ENCODE results near the gene UTF1. TPM values are rescaled to one million over a fixed set of nuclear protein-coding genes. Genes with fewer than 3 reads are reported as not detected.

Gene UTF1
- total and polyA plus RNA-seq, 2 of the 8 experiments (the other 6 are each of a cell fraction or from before 2014, with no cell fraction given) = 0.47 to 21.8 TPM

DNA sequence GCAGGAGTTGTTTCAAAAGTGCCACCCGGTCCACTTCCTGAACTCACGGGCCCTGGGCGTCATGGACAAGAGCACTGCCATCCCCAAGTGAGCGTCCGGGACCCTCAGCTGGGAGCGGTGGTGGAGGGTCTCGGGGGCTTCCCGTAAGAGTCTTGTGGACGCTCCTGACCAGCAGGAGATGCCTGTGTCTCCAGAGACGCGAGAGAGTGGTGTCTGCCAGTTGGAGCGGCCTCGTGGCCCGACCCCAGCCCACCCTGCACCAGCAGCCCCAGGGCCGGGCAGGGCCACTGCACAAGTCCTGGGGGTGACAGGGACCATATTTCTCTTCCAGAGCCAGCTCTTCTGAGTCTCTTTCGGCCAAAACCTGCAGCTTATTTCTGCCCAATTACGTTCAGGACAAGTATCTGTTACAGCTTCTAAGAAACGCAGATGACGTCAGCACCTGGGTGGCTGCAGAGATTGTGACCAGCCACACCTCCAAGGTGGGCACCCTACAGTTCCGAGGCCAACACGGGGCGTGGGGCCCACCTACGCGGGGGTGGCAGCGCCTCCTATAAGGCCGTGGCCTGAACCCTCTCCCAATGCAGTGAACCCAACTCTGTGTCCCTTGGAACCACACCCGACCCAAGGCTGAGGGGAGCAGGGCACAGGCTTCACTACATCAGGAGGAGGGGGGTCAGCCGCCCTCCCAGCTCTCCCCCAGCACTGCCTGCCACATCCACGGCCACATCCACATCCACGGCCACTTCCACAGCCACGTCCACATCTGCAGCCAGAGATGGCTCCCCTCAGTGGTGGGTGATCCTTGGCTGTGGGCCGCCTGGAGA, 16.2 kb upstream of the UTF1 start:
- TF ChIP-seq, protein P1, sequence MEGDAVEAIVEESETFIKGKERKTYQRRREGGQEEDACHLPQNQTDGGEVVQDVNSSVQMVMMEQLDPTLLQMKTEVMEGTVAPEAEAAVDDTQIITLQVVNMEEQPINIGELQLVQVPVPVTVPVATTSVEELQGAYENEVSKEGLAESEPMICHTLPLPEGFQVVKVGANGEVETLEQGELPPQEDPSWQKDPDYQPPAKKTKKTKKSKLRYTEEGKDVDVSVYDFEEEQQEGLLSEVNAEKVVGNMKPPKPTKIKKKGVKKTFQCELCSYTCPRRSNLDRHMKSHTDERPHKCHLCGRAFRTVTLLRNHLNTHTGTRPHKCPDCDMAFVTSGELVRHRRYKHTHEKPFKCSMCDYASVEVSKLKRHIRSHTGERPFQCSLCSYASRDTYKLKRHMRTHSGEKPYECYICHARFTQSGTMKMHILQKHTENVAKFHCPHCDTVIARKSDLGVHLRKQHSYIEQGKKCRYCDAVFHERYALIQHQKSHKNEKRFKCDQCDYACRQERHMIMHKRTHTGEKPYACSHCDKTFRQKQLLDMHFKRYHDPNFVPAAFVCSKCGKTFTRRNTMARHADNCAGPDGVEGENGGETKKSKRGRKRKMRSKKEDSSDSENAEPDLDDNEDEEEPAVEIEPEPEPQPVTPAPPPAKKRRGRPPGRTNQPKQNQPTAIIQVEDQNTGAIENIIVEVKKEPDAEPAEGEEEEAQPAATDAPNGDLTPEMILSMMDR (IDR thresholded peaks at IDR 0.05; ENCODE audit: control extremely low read depth in 1 of 3, insufficient read depth in 1 of 3, low read depth in 1 of 3, low read length in 3 of 3) = no peak
- peak; percentile 51 for TF ChIP-seq EGR1 (IDR thresholded peaks at IDR 0.05; ENCODE audit: borderline replicate concordance, low read depth, low read length)
- no peak overlapping the region for H2BK12ac ChIP-seq (ENCODE audit: low read depth, low read length)
- H2BK5ac ChIP-seq (ENCODE audit: low read depth, low read length) = no peak overlapping the region
- H3K18ac ChIP-seq (ENCODE audit: extremely low read depth, low read length) = no peak overlapping the region
- no peaks in the 10 kb centered on the region for H3K27me3 ChIP-seq (replicated peaks in 1 of 4; ENCODE audit: control insufficient read depth in 3 of 4, extremely low read depth in 1 of 4, insufficient read depth in 3 of 4, low read length in 3 of 4)
- no peak overlapping the region for H3K4ac ChIP-seq (replicated peaks; ENCODE audit: insufficient read length, low read depth, low read length)
- no peak overlapping the region for H4K8ac ChIP-seq (ENCODE audit: extremely low read depth, insufficient read depth, low read length)
- H3K79me2 ChIP-seq (ENCODE audit: control insufficient read depth in 1 of 2, insufficient read depth in 2 of 2, low read length in 2 of 2) = no peaks in the 10 kb centered on the region
- peaks cover 0 to 2% (median 1%) of the 10 kb centered on the region in 4 experiments; a peak in 5 of 7 replicates for H3K4me1 ChIP-seq (replicated peaks in 1 of 4; ENCODE audit: control insufficient read depth in 3 of 4, insufficient read depth in 4 of 4, low read length in 3 of 4)
- no peak overlapping the region for H4K5ac ChIP-seq (ENCODE audit: insufficient read length, low read depth, low read length)
- no peak overlapping the region for H3K4me3 ChIP-seq (ENCODE audit: extremely low read depth in 1 of 4, insufficient read depth in 2 of 4, low read depth in 3 of 4, low read length in 4 of 4)
- H3K23ac ChIP-seq (ENCODE audit: insufficient read length) = no peak overlapping the region
- no peak overlapping the region for H2BK20ac ChIP-seq (ENCODE audit: low read length)
- H2AK5ac ChIP-seq (ENCODE audit: low read depth, low read length) = no peak overlapping the region
- ChIA-PET POLR2A (ENCODE audit: partially characterized antibody) (interaction anchor here (1.4 to 2.0 kb wide), 4 partner anchors 9 to 18 kb away, joined by 3 to 7 read pairs (median 4); no protein-coding TSS in a partner anchor), CTCF (ENCODE audit: partially characterized antibody) (interaction anchor here (0.7 to 1.9 kb wide), 7 partner anchors 9 to 89 kb away, joined by 3 to 9 read pairs (median 3); no protein-coding TSS in a partner anchor)
- no peak overlapping the region for H3K56ac ChIP-seq (replicated peaks; ENCODE audit: insufficient read length, low read depth, low read length)
- H2BK15ac ChIP-seq (ENCODE audit: low read length) = no peak overlapping the region
- H3K14ac ChIP-seq (ENCODE audit: insufficient read length) = no peak overlapping the region
- 92% methylated on average over 31 of the region's 32 CpGs; no CpG with 5 or more reads in 1 of the 2 experiments for WGBS, 2 experiments (ENCODE audit: extremely low coverage in 1 of 2, insufficient coverage in 1 of 2, insufficient read length in 1 of 2, insufficient replicate concordance in 2 of 2, low coverage in 1 of 2, low lambda C conversion rate in 2 of 2, missing lambda C conversion rate in 1 of 2)
- H4K20me1 ChIP-seq (replicated peaks in 1 of 2; ENCODE audit: control insufficient read depth in 1 of 2, insufficient read depth in 2 of 2, low read length in 2 of 2) = peaks cover 0 to 12% of the 10 kb centered on the region in 2 experiments
- no peaks in the 10 kb centered on the region for H3K79me1 ChIP-seq (ENCODE audit: low read depth, low read length)
- FAIRE-seq (no peak), DNase-seq (ENCODE audit: low read depth in 1 of 2, low spot score in 2 of 2) (no peak)
- H3K9me3 ChIP-seq (ENCODE audit: insufficient read depth in 2 of 2, low read depth in 1 of 2, low read length in 1 of 2) = peaks cover 0 to 4% of the 10 kb centered on the region in 2 experiments; a peak in 1 of 4 replicates
- H3K27ac ChIP-seq (ENCODE audit: low read depth, low read length) = no peak overlapping the region
- H3K23me2 ChIP-seq (ENCODE audit: low read depth, low read length) = peaks cover 8% of the 10 kb centered on the region
- no peak overlapping the region for H4K91ac ChIP-seq (replicated peaks; ENCODE audit: insufficient read length, low read length)
- H3K9ac ChIP-seq (replicated peaks in 1 of 4; ENCODE audit: extremely low read depth in 1 of 4, low read depth in 3 of 4, low read length in 3 of 4) = no peak overlapping the region
- no peak overlapping the region for H2AFZ ChIP-seq (ENCODE audit: low read length)
- H2BK120ac ChIP-seq (replicated peaks; ENCODE audit: low read depth, low read length) = no peak overlapping the region
- H3K36me3 ChIP-seq (ENCODE audit: control insufficient read depth in 2 of 4, insufficient read depth in 4 of 4, low read length in 3 of 4) = no peaks in the 10 kb centered on the region; a peak in 3 of 8 replicates
- H3K4me2 ChIP-seq (ENCODE audit: insufficient read depth in 1 of 2, low read depth in 2 of 2, low read length in 2 of 2) = no peak overlapping the region
